ENCODE measurements around the gene SPAG17.

GRCh38 chr1:117964290-117965038, 220.6 kb downstream of the SPAG17 start:
- TF ChIP-seq ESRRG (CRISPR knock-in tag; IDR thresholded peaks at IDR 0.05) (no peak), ZNF565 (CRISPR knock-in tag; conservative IDR thresholded peaks at IDR 0.05; ENCODE audit: low read depth) (no peak), RARB (CRISPR knock-in tag; IDR thresholded peaks at IDR 0.05) (no peak)

Measured in SK-N-SH treated with all-trans-retinoic acid at 6 μM for 48 hours (cell line).